Activated CD8-positive, alpha-beta memory T cell treated with anti-CD3 and anti-CD28 coated beads, Interleukin-2, amount 50 U/mL, for 1 hour (primary cell): ENCODE results near the gene LIPH.
"Not testable (repeated sequence)": the region's sequence is repeated elsewhere in the genome, so short reads cannot be mapped to it uniquely, and the experiment has no call there.

Source experiments
- DNase-seq: peaks from one replicate; pipeline ENCODE4 v3.0.0-alpha.2; 2020; ENCODE audit errors: extremely low read depth

LIPH gene

DNA sequence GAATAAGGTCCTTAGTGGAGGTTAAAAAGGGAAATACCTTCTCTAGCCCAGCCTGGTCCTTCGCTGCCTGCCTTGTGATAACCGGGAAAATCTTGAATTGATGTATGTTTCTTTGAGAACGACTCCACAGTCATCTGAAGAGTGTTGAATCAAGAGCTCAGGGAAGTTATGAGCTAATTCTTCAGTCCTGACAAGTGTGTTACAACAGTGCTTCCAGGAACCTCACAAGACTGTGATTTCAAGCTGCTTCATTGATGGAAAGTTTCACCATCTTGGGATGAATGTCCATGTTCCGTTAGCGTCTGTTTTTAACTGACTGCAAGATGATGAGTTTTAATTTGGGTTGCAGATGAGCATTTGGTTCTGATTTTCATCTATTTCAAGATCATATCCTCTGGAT, 66.0 kb downstream of the LIPH start:
- DNase-seq = no peak

DNA sequence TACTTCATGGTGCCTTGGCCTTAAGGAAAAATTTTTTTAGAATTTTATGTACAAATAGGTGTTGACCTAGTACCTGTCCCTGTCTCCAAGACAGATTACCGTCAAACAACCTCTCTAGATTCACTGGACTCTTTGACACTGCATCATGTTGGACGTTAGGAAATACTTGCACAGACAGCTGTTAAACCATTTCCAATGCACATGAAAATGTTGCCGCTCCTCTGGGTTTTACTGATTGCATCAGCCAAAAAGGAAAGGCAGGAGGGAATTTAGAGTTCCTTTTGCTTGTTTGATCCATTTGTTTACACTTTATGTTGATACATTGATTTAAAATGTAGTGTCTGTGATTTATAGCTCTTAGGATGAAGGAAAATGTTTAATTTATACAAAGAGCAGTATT, 68.1 kb downstream of the LIPH start:
- no peak for DNase-seq

DNA sequence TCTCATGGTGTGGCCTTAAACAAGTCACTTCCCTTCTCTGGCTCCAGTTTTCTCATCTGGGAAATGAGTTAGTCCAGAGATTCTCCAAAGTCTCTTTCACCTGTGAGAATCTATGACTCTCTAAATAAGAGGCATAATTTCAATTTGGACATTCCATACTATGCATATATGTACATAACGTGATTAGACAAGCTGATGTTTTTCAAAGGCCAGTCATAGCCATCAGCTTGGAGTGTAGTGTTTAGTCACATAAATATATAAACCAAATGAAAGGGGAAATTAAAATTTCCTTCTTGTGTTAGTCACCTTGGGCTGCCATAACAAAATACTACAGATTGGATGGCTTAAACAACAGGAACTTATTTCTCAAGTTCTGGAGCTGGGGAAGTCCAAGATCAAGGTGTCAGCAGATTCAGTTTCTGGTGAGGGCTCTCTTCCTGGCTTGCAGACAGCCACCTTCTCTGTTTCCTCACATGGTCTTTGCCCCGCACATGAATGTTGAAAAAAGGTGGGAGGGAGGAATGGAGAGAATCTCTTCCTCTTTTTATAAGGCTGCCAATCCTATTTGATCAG, 72.9 kb downstream of the LIPH start:
- DNase-seq = no peak

DNA sequence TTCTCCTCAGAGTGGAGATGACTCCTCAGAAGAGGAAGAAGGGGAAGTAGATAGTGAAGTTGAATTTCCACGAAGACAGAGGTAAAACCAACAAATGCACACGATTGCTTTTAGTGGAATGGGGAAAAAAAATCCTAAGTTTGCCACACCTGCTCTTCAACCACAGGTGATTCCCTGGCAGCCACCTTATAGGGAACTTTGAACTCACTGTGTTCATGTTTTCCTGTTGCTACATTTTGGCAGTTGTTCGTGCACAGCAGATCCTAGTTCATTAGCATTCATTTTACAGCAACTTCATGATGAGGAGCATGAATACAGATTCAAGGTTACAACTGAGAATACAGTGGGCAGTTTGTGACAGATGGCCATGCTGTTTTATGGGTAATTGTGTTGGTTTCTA, 75.1 kb downstream of the LIPH start:
- DNase-seq = no peak

DNA sequence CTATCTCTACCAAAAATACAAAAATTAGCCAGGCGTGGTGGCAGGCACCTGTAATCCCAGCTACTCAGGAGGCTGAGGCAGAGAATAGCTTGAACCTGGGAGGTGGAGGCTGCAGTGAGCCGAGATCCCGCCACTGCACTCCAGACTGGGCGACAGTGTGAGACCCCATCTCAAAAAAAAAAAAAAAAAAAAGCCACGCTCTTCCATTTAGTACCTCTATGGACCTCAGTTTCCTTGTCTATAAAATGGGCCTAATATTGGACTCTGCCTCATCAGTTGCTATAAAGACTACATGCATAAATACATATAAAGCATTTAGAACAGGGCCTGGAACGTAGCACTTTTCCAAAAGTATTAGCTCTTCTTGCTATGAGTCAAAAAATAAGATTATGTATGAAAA, 77.5 kb downstream of the LIPH start:
- DNase-seq = not testable (repeated sequence)

DNA sequence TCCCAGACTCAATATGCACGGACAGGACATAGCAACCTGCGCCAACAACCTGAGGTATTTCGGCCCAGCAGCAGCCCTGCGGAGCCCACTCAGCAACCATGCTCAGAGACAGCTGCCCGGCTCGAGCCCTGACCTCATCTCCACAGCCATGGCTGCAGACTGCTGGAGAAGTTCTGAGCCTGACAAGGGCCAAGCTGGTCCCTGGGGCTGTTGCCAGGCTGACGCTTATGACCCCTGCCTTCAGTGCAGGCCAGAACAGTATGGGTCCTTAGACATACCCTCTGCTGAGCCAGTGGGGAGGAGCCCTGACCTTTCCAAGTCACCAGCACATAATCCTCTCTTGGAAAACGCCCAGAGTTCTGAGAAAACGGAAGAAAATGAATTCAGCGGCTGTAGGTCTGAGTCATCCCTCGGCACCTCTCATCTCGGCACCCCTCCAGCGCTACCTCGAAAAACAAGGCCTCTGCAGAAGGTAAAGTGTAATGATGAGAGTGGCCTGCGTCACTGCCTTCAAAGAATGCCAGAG, 79.0 kb downstream of the LIPH start:
- no peak for DNase-seq

DNA sequence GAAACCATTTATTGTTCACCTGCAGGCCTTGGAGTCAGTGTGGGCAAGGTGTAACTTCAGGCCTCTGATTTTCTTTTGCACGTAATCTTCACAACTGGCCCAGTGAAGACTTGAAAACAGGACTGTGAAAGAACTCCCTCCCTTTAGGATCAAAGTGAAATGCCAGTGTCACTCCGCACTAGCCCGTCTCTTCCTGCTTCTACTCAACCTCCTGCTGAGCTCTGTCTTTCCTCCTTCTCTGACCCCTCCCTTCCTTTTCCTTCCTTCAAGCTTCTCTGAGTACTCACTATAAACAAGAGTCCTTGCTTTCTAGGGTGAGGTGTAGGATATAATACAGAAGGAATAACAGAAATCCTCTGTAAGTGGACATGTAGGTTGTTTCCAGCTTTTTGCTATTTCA, 82.1 kb downstream of the LIPH start:
- DNase-seq = no peak

DNA sequence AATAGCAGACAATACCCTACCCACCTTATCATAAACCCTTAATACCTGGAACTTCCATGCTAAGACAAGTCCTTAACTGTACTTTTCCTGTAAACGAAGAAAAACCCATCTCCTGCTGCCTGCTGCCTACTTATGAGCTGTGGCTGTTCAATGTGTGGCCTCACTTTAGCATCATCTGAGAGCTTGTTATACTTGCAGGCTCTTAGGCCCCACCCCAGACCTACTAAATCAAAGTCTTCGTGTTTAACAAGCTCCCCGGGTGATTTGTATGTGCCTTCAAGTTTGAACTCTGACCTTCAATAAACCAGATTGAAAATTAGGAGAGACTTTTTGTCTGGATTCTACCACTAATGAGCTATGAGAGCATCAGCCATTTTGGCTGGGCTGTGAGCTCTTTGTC, 82.8 kb downstream of the LIPH start:
- no peak for DNase-seq

DNA sequence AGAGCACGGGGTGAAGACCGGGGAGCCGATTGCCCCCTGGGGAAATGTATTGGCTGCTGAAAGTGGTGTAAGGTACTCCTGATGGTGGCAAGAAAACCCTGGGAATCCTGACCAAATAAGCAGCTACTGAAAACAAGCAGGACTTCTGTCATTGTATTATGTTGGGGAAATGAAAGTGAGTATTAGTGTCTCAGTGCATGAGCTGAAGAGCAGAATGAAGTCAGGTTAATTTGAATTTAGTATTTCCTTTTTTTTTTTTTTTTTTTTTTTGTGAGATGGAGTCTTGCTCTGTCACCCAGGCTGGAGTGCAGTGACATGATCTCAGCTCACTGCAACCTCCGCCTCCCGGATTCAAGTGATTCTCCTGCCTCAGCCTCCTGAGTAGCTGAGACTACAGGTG, 86.3 kb downstream of the LIPH start:
- DNase-seq = not testable (repeated sequence)

DNA sequence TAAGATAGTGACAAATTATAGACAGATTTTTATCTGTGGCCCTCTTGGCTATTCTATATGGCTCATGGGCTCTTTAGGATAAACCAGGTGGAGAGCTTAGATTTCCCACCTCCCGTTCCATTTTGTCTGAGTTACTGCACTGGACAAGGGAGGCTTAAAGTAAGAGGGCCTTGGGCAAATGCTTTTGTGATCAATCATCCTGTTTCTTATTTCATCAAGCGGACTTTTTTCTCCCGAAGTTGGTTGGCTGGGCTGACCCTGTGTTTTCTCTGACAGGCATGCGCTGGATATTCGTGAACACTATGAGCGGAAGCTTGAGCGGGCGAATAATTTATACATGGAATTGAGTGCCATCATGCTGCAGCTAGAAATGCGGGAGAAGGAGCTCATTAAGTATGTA, 86.9 kb downstream of the LIPH start:
- DNase-seq = no peak

DNA sequence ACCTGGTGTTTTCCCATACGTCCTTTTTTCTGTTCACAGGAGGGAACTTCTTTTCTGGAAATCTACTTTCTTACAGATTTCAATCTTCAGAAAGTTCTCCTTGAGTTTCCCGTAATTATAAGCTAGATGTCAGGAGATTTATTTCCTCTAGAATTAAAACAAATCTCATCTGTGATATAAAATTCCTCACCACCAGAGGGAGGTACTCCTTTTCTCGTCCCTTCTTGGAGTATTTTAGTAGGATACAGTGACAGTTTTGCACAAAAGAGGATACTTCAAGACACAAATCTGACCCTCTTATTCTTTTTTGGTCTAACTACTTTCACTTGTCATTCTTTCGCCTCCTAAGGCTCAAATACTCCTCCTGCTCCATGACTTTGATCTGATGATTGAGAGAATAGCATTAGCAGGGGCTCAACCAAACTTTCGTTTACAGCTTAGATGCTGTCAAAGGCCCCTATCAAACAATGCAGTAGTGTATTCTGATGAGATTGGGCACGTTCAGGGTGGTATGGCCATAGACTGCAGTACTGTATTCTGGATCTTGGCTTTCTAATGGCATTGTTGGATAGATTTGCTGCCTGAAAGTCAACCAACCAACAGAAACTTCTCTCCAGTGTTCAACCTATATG, 91.6 kb downstream of the LIPH start:
- DNase-seq = no peak

DNA sequence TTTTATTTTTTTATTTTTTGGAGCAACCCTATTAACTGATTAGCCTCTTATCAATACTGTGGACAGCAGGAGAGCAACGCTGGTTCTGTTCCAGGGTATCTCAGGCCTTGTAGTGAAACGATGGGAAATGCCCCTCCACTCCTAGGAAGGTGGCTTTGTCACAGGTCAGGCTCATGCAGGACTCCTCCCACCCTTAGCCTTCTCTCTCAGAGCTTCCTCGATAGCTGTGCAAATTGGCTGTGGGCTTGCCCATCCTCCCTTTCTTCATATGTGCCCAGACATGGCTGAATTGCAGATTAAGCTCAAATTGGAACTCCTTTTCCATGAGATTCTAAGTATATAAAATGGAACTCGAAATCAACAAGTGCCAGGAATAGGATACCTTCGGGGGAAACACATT, 92.1 kb downstream of the LIPH start:
- DNase-seq = no peak

DNA sequence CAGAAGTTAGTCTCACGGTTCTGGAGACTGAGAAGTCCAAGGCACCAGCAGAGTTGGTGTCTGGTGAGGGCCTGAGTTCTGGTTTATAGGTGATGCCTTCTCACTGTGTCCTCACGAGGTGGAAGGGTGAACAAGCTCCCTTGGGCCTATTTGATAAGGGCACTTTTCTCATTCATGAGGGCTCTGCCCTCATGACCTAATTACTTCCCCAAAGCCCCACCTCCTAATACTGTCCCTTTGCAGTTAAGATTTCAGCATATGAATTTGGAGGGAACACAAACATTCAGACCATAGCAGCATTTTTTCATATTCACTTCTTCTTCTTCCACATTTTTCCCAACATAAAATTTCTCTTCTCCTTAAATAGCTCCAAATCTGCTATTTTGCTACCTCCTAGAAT, 95.0 kb downstream of the LIPH start:
- no peak for DNase-seq
